Heart left ventricle (tissue), 13 donors: ENCODE data around the gene DTYMK.

ENCODE experiments used
- CTCF ChIP-seq, 12 donors: fragments of 200-600 bp; sonication (generic) in 4 of 12; IDR thresholded peaks; one replicate each; pipeline versions ENCODE4 v1.5.0 to v1.8.0; 2018 to 2022; ENCODE audit warnings: antibody characterized with exemption in 12 of 12, mild to moderate bottlenecking in 5 of 12
- POLR2A ChIP-seq, 2 donors: fragments of 450-650 bp; IDR thresholded peaks; one replicate each; pipeline ENCODE4 v1.6.1; 2017; ENCODE audit warnings: antibody characterized with exemption in 2 of 2, mild to moderate bottlenecking in 2 of 2, moderate library complexity in 2 of 2
- donor health status: ischemic (EF 13 %, LVEDD 7.1; RV severe dilation, severe dysfunction).
- donor health status: DM: no; HTN: yes; CAD: no.
- donor health status: DM: no; HTN: no; CAD: no.
- donor health status: ischemic (EF 25% LVEDD 6.9; RV normal size, moderate dysfunction).
- donor health status: ischemic (EF 25% LVEDD 5.7; RV mildly dilated, moderate dysfunction).
- donor health status: ischemic (EF 35%, LVEDD 5.7; RV mildly dilated, moderate dysfunction).
- donor health status: nonischemic (EF 11% LVEDD 7.7; RV severe dilation, severe dysfunction).
- donor health status: DM: yes; HTN: yes; CAD: no.
- donor health status: PGD.
- donor health status: ischemic (EF 29% LVEDD 5.4; RV normal size, mild dysfunction).
- donor health status: nonischemic (EF 23%, LVEDD 6.1; RV moderate dilation, normal function).

GRCh38 chr2:241729868-241730267, 43.3 kb upstream of the DTYMK start:
- TF ChIP-seq CTCF (IDR thresholded peaks at IDR 0.05), result no peak
- TF ChIP-seq POLR2A (IDR thresholded peaks at IDR 0.05), result no peak
